ENCODE measurements around the gene DCXR. TPM values are rescaled to one million over a fixed set of nuclear protein-coding genes. Genes with fewer than 3 reads are reported as not detected.

The DCXR gene
- polyA plus RNA-seq, 3 donors, result 78.9 to 120 (median 88.7) TPM

- no peak for DNase-seq (ENCODE audit: extremely low read depth in 1 of 11, low read depth in 9 of 11, low spot score in 4 of 11)
Measured at GRCh38 chr17:82060614-82061013, 23.1 kb upstream of the DCXR start.

- no peak for DNase-seq (ENCODE audit: extremely low read depth in 1 of 11, low read depth in 9 of 11, low spot score in 4 of 11)
Measured at GRCh38 chr17:82060001-82060380, 22.5 kb upstream of the DCXR start.

GRCh38 chr17:82059272-82060000, 21.9 kb upstream of the DCXR start:
- no peak for DNase-seq (ENCODE audit: extremely low read depth in 1 of 11, low read depth in 9 of 11, low spot score in 4 of 11)

- no peak for DNase-seq (ENCODE audit: extremely low read depth in 1 of 11, low read depth in 9 of 11, low spot score in 4 of 11)
Measured at GRCh38 chr17:82058855-82059249, 21.4 kb upstream of the DCXR start.

GRCh38 chr17:82058230-82058854, 20.8 kb upstream of the DCXR start:
- DNase-seq (ENCODE audit: extremely low read depth in 1 of 11, low read depth in 9 of 11, low spot score in 4 of 11), result no peak

- no peak for DNase-seq (ENCODE audit: extremely low read depth in 1 of 11, low read depth in 9 of 11, low spot score in 4 of 11)
Measured at GRCh38 chr17:82056729-82057621, 19.5 kb upstream of the DCXR start.

DNA sequence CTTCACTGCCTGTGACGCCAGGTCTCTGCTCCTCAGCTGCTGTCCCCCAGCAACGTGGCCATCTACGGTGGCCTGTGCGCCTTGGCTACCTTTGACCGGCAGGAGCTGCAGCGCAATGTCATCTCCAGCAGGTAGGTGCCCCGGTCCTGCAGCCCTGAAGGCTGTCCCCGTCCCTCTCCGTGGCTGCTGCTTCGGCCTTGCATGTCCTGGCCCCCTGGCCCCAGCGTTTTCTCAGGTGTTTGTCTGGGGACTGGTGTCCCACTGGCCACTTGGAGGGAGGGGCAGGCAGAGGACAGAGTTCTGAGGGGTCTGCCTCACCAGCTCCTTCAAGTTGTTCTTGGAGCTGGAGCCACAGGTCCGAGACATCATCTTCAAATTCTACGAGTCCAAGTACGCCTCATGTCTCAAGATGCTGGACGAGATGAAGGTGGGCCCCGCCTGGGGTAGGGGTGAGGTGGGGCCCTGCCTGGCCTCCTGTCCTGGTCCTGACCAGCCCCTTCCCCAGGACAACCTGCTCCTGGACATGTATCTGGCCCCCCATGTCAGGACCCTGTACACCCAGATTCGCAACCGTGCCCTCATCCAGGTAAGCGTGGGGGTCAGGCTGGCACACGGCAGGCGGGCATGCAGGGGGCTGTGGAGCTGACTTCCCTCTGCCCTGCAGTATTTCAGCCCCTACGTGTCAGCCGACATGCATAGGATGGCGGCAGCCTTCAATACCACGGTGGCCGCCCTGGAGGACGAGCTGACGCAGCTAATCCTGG, 18.6 kb upstream of the DCXR start:
- DNase-seq (ENCODE audit: extremely low read depth in 1 of 11, low read depth in 9 of 11, low spot score in 4 of 11), result no peak

DNA sequence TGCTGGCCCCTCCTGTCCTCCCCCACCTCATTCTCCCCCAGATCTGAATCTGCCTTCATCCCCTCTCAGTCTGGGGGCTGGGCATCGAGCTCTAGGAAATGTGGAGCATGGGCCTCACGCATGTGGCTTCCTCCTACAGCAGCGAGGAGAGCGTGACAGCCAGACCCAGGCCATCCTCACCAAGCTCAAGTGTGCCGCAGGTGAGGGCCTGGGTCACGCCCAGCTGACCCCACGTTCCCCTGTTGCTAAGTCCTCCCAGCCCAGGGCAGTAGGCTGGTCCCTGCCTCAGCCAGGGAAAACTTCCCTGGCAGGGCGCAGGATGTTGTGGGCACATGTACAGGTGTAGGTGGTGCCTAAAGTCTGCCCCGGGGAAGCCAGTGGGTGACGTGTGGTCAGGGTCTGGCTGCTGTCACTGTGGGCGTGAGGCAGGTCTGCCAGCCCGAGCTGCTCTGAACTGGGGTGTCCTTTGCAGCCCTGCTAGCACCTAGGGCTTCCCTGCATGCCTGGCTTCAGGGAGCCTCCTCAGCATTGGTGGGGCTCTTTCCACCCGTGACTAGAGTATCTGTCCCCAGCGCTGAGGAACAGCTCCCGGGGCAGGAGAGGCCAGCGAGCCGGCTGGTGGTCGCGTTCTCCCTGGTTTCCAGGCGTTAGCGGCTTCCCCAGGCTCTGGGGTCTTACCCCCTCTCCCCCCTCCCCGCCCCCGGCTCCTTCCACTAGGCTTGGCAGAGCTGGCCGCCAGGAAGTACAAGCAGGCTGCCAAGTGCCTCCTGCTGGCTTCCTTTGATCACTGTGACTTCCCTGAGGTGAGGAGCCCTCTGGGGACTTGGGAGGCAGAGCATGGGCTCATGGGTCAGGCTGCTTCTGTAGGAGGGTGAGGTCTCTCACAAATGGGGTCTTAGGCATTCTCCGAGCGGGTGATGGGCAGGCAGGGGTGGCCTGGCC, 17.8 kb upstream of the DCXR start:
- no peak for DNase-seq (ENCODE audit: extremely low read depth in 1 of 11, low read depth in 9 of 11, low spot score in 4 of 11)

GRCh38 chr17:82054351-82055022, 17.0 kb upstream of the DCXR start:
- no peak for DNase-seq (ENCODE audit: extremely low read depth in 1 of 11, low read depth in 9 of 11, low spot score in 4 of 11)

GRCh38 chr17:82053556-82054263, 16.2 kb upstream of the DCXR start:
- DNase-seq (ENCODE audit: extremely low read depth in 1 of 11, low read depth in 9 of 11, low spot score in 4 of 11), result no peak

DNA sequence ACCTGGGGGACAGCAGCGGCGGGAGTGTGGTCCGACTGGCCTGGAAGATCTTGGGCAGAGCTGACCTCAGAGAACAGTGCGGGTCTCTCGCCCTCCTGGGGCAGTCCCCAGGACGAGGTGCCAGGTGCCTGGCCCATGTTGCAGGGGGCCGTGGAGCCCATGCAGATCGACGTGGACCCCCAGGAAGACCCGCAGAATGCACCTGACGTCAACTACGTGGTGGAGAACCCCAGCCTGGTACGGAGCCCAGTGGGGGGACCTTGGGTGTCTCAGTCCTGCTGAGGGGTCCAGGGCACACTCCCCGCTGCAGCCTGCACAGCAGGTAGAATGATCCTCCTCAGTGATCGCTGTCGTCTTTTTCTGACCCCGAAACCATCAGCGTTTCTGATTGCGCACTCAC, 15.6 kb upstream of the DCXR start:
- DNase-seq (ENCODE audit: extremely low read depth in 1 of 11, low read depth in 9 of 11, low spot score in 4 of 11), result no peak

DNA sequence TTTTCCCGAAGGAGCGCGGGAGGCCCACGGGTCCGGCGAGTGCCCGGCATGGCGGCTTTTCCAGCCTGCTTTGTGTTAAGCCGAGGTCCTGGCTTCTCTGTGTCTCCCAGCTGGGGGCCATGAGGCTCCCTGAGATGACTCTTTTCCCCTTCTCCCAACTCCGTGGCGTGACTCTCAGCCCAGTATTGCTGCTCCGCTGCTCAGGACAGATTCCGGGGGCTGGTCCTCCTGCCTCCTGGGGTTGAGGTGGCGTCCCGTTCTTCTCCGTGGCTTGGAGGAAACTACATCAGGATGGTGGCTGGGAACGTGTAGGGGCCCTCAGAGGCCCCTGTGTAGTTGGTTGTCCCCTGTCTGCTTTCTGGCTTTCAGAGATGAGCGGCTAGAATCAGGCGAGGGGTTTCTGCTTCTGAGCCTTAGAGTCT, 15.2 kb upstream of the DCXR start:
- DNase-seq (ENCODE audit: extremely low read depth in 1 of 11, low read depth in 9 of 11, low spot score in 4 of 11), result no peak

DNA sequence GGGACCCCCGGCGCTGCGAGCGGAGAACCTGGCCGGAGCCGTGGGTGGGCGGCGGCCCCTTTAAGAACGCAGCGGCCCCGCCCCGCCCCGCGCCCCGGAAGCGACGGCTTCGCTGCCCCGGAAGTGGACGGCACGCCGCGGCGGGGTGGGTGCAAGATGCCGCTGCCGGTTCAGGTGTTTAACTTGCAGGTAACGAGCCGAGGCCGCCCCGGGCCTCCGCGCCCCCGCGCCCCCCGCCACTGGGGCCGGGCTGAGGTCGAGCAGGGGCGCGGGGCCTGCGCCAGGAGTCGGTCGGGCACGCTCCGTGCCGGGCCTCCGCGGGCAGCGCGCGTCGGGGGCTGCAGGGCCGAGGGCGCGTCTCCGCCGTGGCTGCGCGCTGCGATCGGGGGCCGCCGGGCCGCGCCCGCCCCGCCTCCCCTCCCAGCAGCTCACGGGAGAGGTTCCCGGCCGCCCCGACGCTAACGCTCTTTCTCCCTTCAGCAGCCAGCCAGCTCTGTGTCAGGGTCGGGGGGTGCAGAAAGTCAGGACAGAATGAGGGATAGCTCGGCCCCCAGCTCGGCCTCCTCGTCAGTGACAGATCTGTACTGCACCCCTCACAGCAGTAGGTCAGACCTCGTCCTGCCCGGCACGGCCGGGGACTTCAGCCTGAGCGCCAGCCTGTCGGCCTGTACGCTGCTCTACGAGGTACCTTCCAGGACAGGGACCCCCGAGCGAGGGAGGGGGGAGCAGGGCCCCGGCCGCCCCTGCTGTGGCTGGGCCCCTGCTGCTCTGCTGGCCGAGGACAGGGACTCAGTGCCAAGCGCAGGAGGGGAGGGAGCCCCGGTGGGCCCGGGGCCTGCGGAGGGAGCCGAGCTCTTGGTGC, 14.5 kb upstream of the DCXR start, which contains the start of the genes GPS1 and RFNG:
GPS1 (plus strand) TSS at position 123 of the 862 bp plus-strand sequence; CDS start at position 157, 34 bp downstream.
RFNG (minus strand) TSS at position 36 of the 862 bp plus-strand sequence. CDS start 45 bp downstream, outside the sequence.
- peak in 7 of 11 donors; percentile 42 to 71 (median 58) for DNase-seq (ENCODE audit: extremely low read depth in 1 of 11, low read depth in 9 of 11, low spot score in 4 of 11)

- DNase-seq (ENCODE audit: extremely low read depth in 1 of 11, low read depth in 9 of 11, low spot score in 4 of 11), result no peak
Measured at GRCh38 chr17:82050761-82051641, 13.5 kb upstream of the DCXR start.

Measured in renal cortex interstitium (tissue), 11 donors.